Ovary (tissue), 3 donors: Measurements from ENCODE around the gene CARD9.

Source experiments
- EP300 ChIP-seq: sonication (generic); formaldehyde crosslinking; IDR thresholded peaks from one replicate; pipeline ENCODE4 v1.6.1; 2017; ENCODE audit warnings: antibody characterized with exemption
- POLR2A ChIP-seq: fragments of 450-650 bp; IDR thresholded peaks from one replicate; pipeline ENCODE4 v1.6.1; 2017; ENCODE audit warnings: antibody characterized with exemption, mild to moderate bottlenecking, moderate library complexity
- TF ChIP-seq, protein P1 (sequence below), 3 donors: fragments of 450-650 bp in 2 of 3; fragments of 200-600 bp in 1 of 3; IDR thresholded peaks; one replicate each; pipeline versions ENCODE4 v1.5.1 to v1.8.0; 2016 to 2022; ENCODE audit warnings: antibody characterized with exemption in 3 of 3, mild to moderate bottlenecking in 1 of 3
- donor health status: DM: no; HTN: no; CAD: no.

DNA sequence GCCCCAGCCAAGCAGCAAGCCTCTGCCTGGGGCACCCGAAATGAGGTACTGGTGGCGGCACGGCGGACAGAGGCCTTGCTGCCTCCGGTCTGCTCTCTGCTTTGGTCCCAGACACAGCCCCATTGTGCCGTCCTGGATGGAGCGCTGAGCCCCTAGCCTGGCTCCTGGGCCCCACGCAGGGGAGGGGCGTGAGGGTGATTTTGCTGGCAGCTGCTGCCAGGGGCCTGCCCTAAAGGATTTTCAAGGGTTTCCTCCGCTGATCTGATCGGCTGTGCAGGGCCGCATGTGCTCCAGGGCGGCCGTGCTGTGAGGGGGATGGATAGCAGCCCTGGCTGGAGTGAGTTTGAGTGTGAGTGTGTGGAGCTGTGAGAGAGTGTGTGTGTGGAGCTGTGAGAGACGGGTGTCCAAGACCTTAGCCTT lies 44.8 kb downstream of the CARD9 start:
- TF ChIP-seq, protein P1, sequence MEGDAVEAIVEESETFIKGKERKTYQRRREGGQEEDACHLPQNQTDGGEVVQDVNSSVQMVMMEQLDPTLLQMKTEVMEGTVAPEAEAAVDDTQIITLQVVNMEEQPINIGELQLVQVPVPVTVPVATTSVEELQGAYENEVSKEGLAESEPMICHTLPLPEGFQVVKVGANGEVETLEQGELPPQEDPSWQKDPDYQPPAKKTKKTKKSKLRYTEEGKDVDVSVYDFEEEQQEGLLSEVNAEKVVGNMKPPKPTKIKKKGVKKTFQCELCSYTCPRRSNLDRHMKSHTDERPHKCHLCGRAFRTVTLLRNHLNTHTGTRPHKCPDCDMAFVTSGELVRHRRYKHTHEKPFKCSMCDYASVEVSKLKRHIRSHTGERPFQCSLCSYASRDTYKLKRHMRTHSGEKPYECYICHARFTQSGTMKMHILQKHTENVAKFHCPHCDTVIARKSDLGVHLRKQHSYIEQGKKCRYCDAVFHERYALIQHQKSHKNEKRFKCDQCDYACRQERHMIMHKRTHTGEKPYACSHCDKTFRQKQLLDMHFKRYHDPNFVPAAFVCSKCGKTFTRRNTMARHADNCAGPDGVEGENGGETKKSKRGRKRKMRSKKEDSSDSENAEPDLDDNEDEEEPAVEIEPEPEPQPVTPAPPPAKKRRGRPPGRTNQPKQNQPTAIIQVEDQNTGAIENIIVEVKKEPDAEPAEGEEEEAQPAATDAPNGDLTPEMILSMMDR (IDR thresholded peaks at IDR 0.05), result no peak
- TF ChIP-seq POLR2A (no peak), EP300 (no peak)
